Heart left ventricle (tissue), 13 donors: Measurements from ENCODE around the gene GABBR1.

Source experiments
- POLR2A ChIP-seq, 2 donors: fragments of 450-650 bp; IDR thresholded peaks; one replicate each; pipeline ENCODE4 v1.6.1; 2017; ENCODE audit warnings: antibody characterized with exemption in 2 of 2, mild to moderate bottlenecking in 2 of 2, moderate library complexity in 2 of 2
- TF ChIP-seq, protein P1 (sequence below), 12 donors: fragments of 200-600 bp; sonication (generic) in 4 of 12; IDR thresholded peaks; one replicate each; pipeline versions ENCODE4 v1.5.0 to v1.8.0; 2018 to 2022; ENCODE audit warnings: antibody characterized with exemption in 12 of 12, mild to moderate bottlenecking in 5 of 12
- donor health status: ischemic (EF 13 %, LVEDD 7.1; RV severe dilation, severe dysfunction).
- donor health status: DM: no; HTN: yes; CAD: no.
- donor health status: DM: no; HTN: no; CAD: no.
- donor health status: ischemic (EF 25% LVEDD 6.9; RV normal size, moderate dysfunction).
- donor health status: ischemic (EF 25% LVEDD 5.7; RV mildly dilated, moderate dysfunction).
- donor health status: ischemic (EF 35%, LVEDD 5.7; RV mildly dilated, moderate dysfunction).
- donor health status: nonischemic (EF 11% LVEDD 7.7; RV severe dilation, severe dysfunction).
- donor health status: DM: yes; HTN: yes; CAD: no.
- donor health status: PGD.
- donor health status: ischemic (EF 29% LVEDD 5.4; RV normal size, mild dysfunction).
- donor health status: nonischemic (EF 23%, LVEDD 6.1; RV moderate dilation, normal function).

DNA sequence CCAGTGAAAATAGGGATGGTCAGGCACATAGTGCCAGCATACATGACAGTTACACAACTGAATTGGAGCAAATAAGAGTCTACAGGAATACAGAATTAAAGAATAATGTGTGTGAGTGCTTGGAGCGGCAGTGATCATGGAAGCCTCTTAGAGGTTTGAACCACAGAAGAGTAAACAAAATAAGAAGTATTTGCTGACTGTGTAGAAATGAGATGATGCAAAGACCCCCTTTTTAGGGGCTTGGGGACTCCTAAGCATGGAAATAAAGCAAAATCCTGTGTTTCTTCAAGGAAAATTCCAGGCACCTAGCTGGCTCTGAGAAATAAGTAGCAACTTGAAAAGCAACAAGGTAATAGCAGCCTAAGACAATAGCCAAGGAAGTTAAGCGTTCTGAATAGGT is 41.3 kb downstream of the GABBR1 start:
- TF ChIP-seq, protein P1, sequence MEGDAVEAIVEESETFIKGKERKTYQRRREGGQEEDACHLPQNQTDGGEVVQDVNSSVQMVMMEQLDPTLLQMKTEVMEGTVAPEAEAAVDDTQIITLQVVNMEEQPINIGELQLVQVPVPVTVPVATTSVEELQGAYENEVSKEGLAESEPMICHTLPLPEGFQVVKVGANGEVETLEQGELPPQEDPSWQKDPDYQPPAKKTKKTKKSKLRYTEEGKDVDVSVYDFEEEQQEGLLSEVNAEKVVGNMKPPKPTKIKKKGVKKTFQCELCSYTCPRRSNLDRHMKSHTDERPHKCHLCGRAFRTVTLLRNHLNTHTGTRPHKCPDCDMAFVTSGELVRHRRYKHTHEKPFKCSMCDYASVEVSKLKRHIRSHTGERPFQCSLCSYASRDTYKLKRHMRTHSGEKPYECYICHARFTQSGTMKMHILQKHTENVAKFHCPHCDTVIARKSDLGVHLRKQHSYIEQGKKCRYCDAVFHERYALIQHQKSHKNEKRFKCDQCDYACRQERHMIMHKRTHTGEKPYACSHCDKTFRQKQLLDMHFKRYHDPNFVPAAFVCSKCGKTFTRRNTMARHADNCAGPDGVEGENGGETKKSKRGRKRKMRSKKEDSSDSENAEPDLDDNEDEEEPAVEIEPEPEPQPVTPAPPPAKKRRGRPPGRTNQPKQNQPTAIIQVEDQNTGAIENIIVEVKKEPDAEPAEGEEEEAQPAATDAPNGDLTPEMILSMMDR (IDR thresholded peaks at IDR 0.05): no peak
- TF ChIP-seq POLR2A (IDR thresholded peaks at IDR 0.05): no peak
